Progenitor cell of endocrine pancreas (in vitro differentiated cells): ENCODE results near the gene WDR27. TPM values are rescaled to one million over a fixed set of nuclear protein-coding genes. Genes with fewer than 3 reads are reported as not detected.
A peak's percentile ranks its signal among the peaks of the same experiment; 100 is the strongest.

Experiments
- DNase-seq: peaks from one replicate; pipeline ENCODE4 v3.0.0; 2021; ENCODE audit warnings: low spot score; ENCODE audit not compliant: unreplicated experiment
- H3K27ac Mint-ChIP-seq: 2 replicates; pipeline ENCODE4 v1.8.0; 2021; ENCODE audit warnings: mild to moderate bottlenecking, moderate library complexity, mixed read lengths
- H3K27me3 Mint-ChIP-seq: 2 replicates; pipeline ENCODE4 v1.8.0; 2021; ENCODE audit warnings: mixed read lengths
- H3K36me3 Mint-ChIP-seq: 2 replicates; pipeline ENCODE4 v1.8.0; 2022; ENCODE audit warnings: mixed read lengths; ENCODE audit not compliant: insufficient read depth
- H3K4me1 Mint-ChIP-seq: 2 replicates; pipeline ENCODE4 v1.8.0; 2021; ENCODE audit warnings: low read depth, mixed read lengths
- H3K4me3 Mint-ChIP-seq: 2 replicates; pipeline ENCODE4 v1.8.0; 2021; ENCODE audit warnings: low read depth, mild to moderate bottlenecking, moderate library complexity, mixed read lengths
- H3K9me3 Mint-ChIP-seq: 2 replicates; pipeline ENCODE4 v1.8.0; 2021; ENCODE audit warnings: low read depth, mixed read lengths
- CTCF ChIP-seq: fragments of 200-600 bp; sonication (generic); IDR thresholded peaks from one replicate; pipeline ENCODE4 v1.5.0; 2021; ENCODE audit warnings: antibody characterized with exemption, mild to moderate bottlenecking; ENCODE audit not compliant: unreplicated experiment
- total RNA-seq: library from RNA; stranded (reverse); gene quantifications from 2 replicates; pipeline ENCODE4 v1.2.1, GENCODE V29; 2021

Gene WDR27
- total RNA-seq, 1 donor from 2014 or later: 123 TPM

GRCh38 chr6:169738204-169738975 is 36.6 kb upstream of the WDR27 start:
- no peak for TF ChIP-seq CTCF
- H3K27ac Mint-ChIP-seq: no peak overlapping the region
- no peaks in the 10 kb centered on the region for H3K9me3 Mint-ChIP-seq
- no peaks in the 10 kb centered on the region for H3K27me3 Mint-ChIP-seq
- no peak overlapping the region for H3K4me3 Mint-ChIP-seq
- DNase-seq: no peak
- no peaks in the 10 kb centered on the region for H3K36me3 Mint-ChIP-seq
- no peaks in the 10 kb centered on the region for H3K4me1 Mint-ChIP-seq

- H3K36me3 Mint-ChIP-seq: peaks cover 5% of the 10 kb centered on the region
Measured at GRCh38 chr6:169729961-169730360, 28.1 kb upstream of the WDR27 start.

DNA sequence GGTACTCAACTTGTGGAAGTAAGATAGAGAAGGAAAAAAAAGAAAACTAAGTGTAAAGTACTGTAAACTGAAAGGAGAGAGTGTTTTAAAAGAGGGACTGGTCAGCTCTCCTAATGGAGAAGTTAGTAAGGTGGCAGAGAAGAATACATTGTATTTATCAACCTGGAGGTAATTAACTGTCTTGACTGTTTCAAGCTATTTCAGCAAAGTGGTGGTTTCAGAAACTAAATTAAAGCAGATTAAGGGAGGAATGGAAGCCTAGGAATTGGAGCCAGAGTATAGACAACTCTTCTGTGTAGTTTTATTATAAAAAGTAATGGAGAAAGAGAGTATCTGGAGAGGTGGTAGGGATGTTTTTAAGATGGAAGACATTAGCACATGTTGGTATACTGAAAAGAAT is 25.1 kb upstream of the WDR27 start:
- Mint-ChIP-seq H3K9me3 (no peaks in the 10 kb centered on the region), H3K27ac (peak overlapping the region; percentile 11), H3K4me3 (peak overlapping the region; percentile 12), H3K36me3 (peaks cover 3% of the 10 kb centered on the region), H3K27me3 (no peaks in the 10 kb centered on the region), H3K4me1 (peaks cover 35% of the 10 kb centered on the region)
- no peak for TF ChIP-seq CTCF
- no peak for DNase-seq

More at GRCh38 chr6:169729961-169730360, 28.1 kb upstream of the WDR27 start:
- no peak for DNase-seq
- TF ChIP-seq CTCF: no peak
- no peaks in the 10 kb centered on the region for H3K9me3 Mint-ChIP-seq
- no peak overlapping the region for H3K27ac Mint-ChIP-seq
- peaks cover 26% of the 10 kb centered on the region for H3K4me1 Mint-ChIP-seq
- no peak overlapping the region for H3K4me3 Mint-ChIP-seq
- no peaks in the 10 kb centered on the region for H3K27me3 Mint-ChIP-seq

DNA sequence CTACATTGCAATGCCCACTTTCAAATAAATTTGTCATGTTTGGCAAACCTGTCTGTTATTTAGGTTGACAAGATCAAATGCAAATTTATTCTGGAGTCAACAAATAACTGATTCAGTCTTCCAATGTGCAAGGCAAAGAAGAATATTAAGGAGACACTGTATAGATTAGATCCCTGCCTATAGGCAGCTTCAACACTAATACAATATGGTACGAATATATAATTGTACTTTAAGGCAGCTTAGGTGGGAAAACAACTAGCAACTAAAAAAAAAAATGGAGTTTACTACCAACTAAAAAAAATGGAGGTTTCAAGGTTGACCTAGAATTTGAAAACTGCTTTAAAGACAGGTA is 24.2 kb upstream of the WDR27 start:
- no peaks in the 10 kb centered on the region for H3K27me3 Mint-ChIP-seq
- H3K9me3 Mint-ChIP-seq: no peaks in the 10 kb centered on the region
- peak overlapping the region; percentile 89 for H3K4me3 Mint-ChIP-seq
- H3K36me3 Mint-ChIP-seq: peaks cover 3% of the 10 kb centered on the region
- H3K27ac Mint-ChIP-seq: peak overlapping the region; percentile 98
- peaks cover 41% of the 10 kb centered on the region for H3K4me1 Mint-ChIP-seq
- DNase-seq: no peak
- TF ChIP-seq CTCF: no peak

- Mint-ChIP-seq H3K9me3 (no peaks in the 10 kb centered on the region), H3K36me3 (peaks cover 3% of the 10 kb centered on the region), H3K27me3 (no peaks in the 10 kb centered on the region), H3K4me1 (peaks cover 41% of the 10 kb centered on the region), H3K27ac (peak overlapping the region; percentile 98), H3K4me3 (peak overlapping the region; percentile 89)
- DNase-seq: peak; percentile 30
- TF ChIP-seq CTCF: no peak
Measured at GRCh38 chr6:169725125-169726048, 23.6 kb upstream of the WDR27 start.
